HepG2 (cell line): ENCODE measurements around the gene IFRD1. TPM values are rescaled to one million over a fixed set of nuclear protein-coding genes. Genes with fewer than 3 reads are reported as not detected.

Source experiments
- AGO1 ChIP-seq: fragments of 200-400 bp; formaldehyde crosslinking; IDR thresholded peaks from 2 replicates; pipeline ENCODE4 v1.6.1; 2017; ENCODE audit warnings: mild to moderate bottlenecking, low read depth, low read length, moderate library complexity; ENCODE audit not compliant: poor library complexity, severe bottlenecking
- CCDC6 ChIP-seq: sonication (generic); formaldehyde crosslinking; IDR thresholded peaks from 2 replicates; pipeline ENCODE4 v1.8.1; 2022; ENCODE audit warnings: mild to moderate bottlenecking, missing genetic modification reagents, moderate library complexity
- GATAD2A ChIP-seq: IDR thresholded peaks from 2 replicates; pipeline ENCODE4 v1.6.1; 2016
- MAZ ChIP-seq, 2 experiments: sonication (generic) in 1 of 2; formaldehyde crosslinking in 1 of 2; IDR thresholded peaks; 2 replicates each; pipeline versions ENCODE4 v1.5.0 to v1.6.1; 2012 to 2020; ENCODE audit warnings: low read depth in 2 of 2, mild to moderate bottlenecking in 2 of 2, borderline replicate concordance in 1 of 2, improper control_type of control experiment in 1 of 2, low read length in 1 of 2, missing genetic modification reagents in 1 of 2, moderate library complexity in 1 of 2
- MEIS2 ChIP-seq: sonication (generic); formaldehyde crosslinking; IDR thresholded peaks from 2 replicates; pipeline ENCODE4 v1.9.0; 2021; ENCODE audit warnings: mild to moderate bottlenecking, missing genetic modification reagents
- NFE2 ChIP-seq: sonication (generic); formaldehyde crosslinking; IDR thresholded peaks from 2 replicates; pipeline ENCODE4 v1.4.0; 2020; ENCODE audit warnings: missing genetic modification reagents
- NFYC ChIP-seq: IDR thresholded peaks from 2 replicates; pipeline ENCODE4 v1.6.1; 2016; ENCODE audit warnings: missing genetic modification reagents, missing compliant biosample characterization
- NR2F6 ChIP-seq, 2 experiments: IDR thresholded peaks; 2 replicates each; pipeline ENCODE4 v1.6.1; 2016; ENCODE audit warnings: antibody characterized with exemption in 1 of 2, mild to moderate bottlenecking in 1 of 2
- PAWR ChIP-seq: sonication (generic); formaldehyde crosslinking; IDR thresholded peaks from 2 replicates; pipeline ENCODE4 v1.4.0; 2020; ENCODE audit warnings: missing genetic modification reagents, mild to moderate bottlenecking, borderline replicate concordance
- POLR2A ChIP-seq, 2 experiments: IDR thresholded peaks; 2 replicates each; pipeline ENCODE4 v1.6.1; 2011; ENCODE audit warnings: low read depth in 2 of 2, low read length in 2 of 2, mild to moderate bottlenecking in 1 of 2, moderate library complexity in 1 of 2; ENCODE audit not compliant: insufficient read depth in 1 of 2
- SP1 ChIP-seq, 2 experiments: fragments of 450-650 bp in 1 of 2; sonication (generic) in 1 of 2; formaldehyde crosslinking in 1 of 2; IDR thresholded peaks; 2 replicates each; pipeline versions ENCODE4 v1.4.0 to v1.6.1; 2016 to 2020; ENCODE audit warnings: missing genetic modification reagents in 1 of 2
- SRSF1 ChIP-seq: fragments of 200-400 bp; formaldehyde crosslinking; optimal IDR thresholded peaks from 2 replicates; pipeline ENCODE3; 2017; ENCODE audit warnings: mild to moderate bottlenecking, low read depth, low read length, moderate library complexity
- TSC22D2 ChIP-seq: sonication (generic); formaldehyde crosslinking; IDR thresholded peaks from 2 replicates; pipeline ENCODE4 v1.5.1; 2020; ENCODE audit warnings: missing genetic modification reagents, mild to moderate bottlenecking, borderline replicate concordance
- ZFY ChIP-seq: sonication (generic); formaldehyde crosslinking; IDR thresholded peaks from 2 replicates; pipeline ENCODE4 v1.4.0; 2020; ENCODE audit warnings: missing genetic modification reagents
- ZKSCAN1 ChIP-seq: fragments of 150-350 bp; IDR thresholded peaks from 2 replicates; pipeline ENCODE4 v1.6.1; 2014; ENCODE audit warnings: low read length
- ZMYM2 ChIP-seq: sonication (generic); formaldehyde crosslinking; IDR thresholded peaks from 2 replicates; pipeline ENCODE4 v1.8.0; 2022; ENCODE audit warnings: mild to moderate bottlenecking, missing genetic modification reagents
- ZNF557 ChIP-seq: sonication (generic); formaldehyde crosslinking; IDR thresholded peaks from 2 replicates; pipeline ENCODE4 v1.4.0; 2020; ENCODE audit warnings: missing genetic modification reagents
- ZNF558 ChIP-seq: sonication (generic); formaldehyde crosslinking; IDR thresholded peaks from 2 replicates; pipeline ENCODE4 v1.9.0; 2022; ENCODE audit warnings: mild to moderate bottlenecking, missing genetic modification reagents, borderline replicate concordance
- ZNF562 ChIP-seq: sonication (generic); formaldehyde crosslinking; IDR thresholded peaks from 2 replicates; pipeline ENCODE4 v1.8.0; 2022; ENCODE audit warnings: missing genetic modification reagents, borderline replicate concordance
- ZNF646 ChIP-seq: sonication (generic); formaldehyde crosslinking; IDR thresholded peaks from 2 replicates; pipeline ENCODE4 v1.9.0; 2021; ENCODE audit warnings: mild to moderate bottlenecking, missing genetic modification reagents
- polyA plus RNA-seq, 8 experiments: library from polyadenylated mRNA; depleted of rRNA in 3 of 8; stranded (reverse) in 7 of 8; unstranded in 1 of 8; fragments of >200 nt; fragmentation: Illumina TruSeq in 4 of 8; extraction: Trizol in 4 of 8; gene quantifications; 2 replicates each; pipeline versions ENCODE4 v1.2.1 to v1.2.3, GENCODE V29; 2011 to 2016; ENCODE audit warnings: low read depth in 4 of 8, missing spikeins in 1 of 8, mixed read lengths in 1 of 8; ENCODE audit not compliant: insufficient read depth in 1 of 8
- total RNA-seq, 5 experiments: library from RNA; depleted of rRNA; stranded (reverse); fragments of >200 nt; fragmentation: Illumina TruSeq; extraction: Trizol; gene quantifications; 2 replicates each; pipeline ENCODE4 v1.2.3, GENCODE V29; 2016; ENCODE audit warnings: low read depth in 1 of 5

Gene IFRD1
- total and polyA plus RNA-seq, 2 of the 13 experiments (the other 11 are each of a cell fraction or from before 2014, with no cell fraction given), result 50.9 to 55.5 TPM

GRCh38 chr7:112450807-112451761 lies 824 bp downstream of the IFRD1 start (continued):
- TF ChIP-seq NR2F6 (IDR thresholded peaks at IDR 0.05) (no peak), NR2F6 (CRISPR knock-in tag; IDR thresholded peaks at IDR 0.05) (no peak), ZNF646 (CRISPR knock-in tag) (no peak; the same call in 1 of the 2 replicates), ZNF558 (CRISPR knock-in tag) (peak; percentile 88; the same call in 1 of the 2 replicates), TSC22D2 (CRISPR knock-in tag) (no peak), SRSF1 (no peak), AGO1 (peak; percentile 41), GATAD2A (CRISPR knock-in tag) (no peak; the same call in 1 of the 2 replicates), ZMYM2 (no peak), ZNF557 (CRISPR knock-in tag) (no peak), POLR2A (IDR thresholded peaks at IDR 0.05; ENCODE audit: insufficient read depth in 1 of 2, low read depth in 2 of 2, low read length in 2 of 2) (peak in 1 of 2 experiments; percentile 73), ZFY (CRISPR knock-in tag) (peak; percentile 84), MEIS2 (CRISPR knock-in tag) (peak; percentile 38; the same call in 1 of the 2 replicates), CCDC6 (CRISPR knock-in tag) (peak; percentile 31; the same call in 1 of the 2 replicates), NFE2 (CRISPR knock-in tag) (no peak), NFYC (CRISPR knock-in tag) (no peak; the same call in 1 of the 2 replicates), SP1 (IDR thresholded peaks at IDR 0.05) (no peak), SP1 (CRISPR knock-in tag; IDR thresholded peaks at IDR 0.05) (no peak), PAWR (CRISPR knock-in tag) (no peak), MAZ (IDR thresholded peaks at IDR 0.05; ENCODE audit: borderline replicate concordance, low read depth, low read length) (no peak; the same call in 1 of the 2 replicates), MAZ (CRISPR knock-in tag; IDR thresholded peaks at IDR 0.05; ENCODE audit: low read depth) (peak; percentile 51; the same call in 1 of the 2 replicates), ZKSCAN1 (no peak), ZNF562 (no peak)
